Mammary epithelial cell (primary cell): Measurements from ENCODE around the gene GNAZ.

Experiments
- CTCF ChIP-seq, 2 donors: IDR thresholded peaks in 1 of 2; conservative IDR thresholded peaks in 1 of 2; 2 replicates each; pipeline ENCODE4 v1.5.1; 2011 to 2012; ENCODE audit warnings: inconsistent platforms in 2 of 2, low read length in 2 of 2, mild to moderate bottlenecking in 2 of 2, control low read depth in 1 of 2, low read depth in 1 of 2; ENCODE audit not compliant: insufficient read depth in 1 of 2; ENCODE audit errors: extremely low read depth in 1 of 2
- EZH2 ChIP-seq: IDR thresholded peaks from 2 replicates; pipeline ENCODE4 v1.6.1; 2012; ENCODE audit warnings: low read length, inconsistent platforms, borderline replicate concordance

GRCh38 chr22:23093051-23093788 lies 22.9 kb downstream of the GNAZ start:
- TF ChIP-seq CTCF (conservative IDR thresholded peaks at IDR 0.05 in 1 of 2, IDR thresholded peaks at IDR 0.05 in 1 of 2; ENCODE audit: extremely low read depth in 1 of 2, insufficient read depth in 1 of 2, low read depth in 1 of 2, low read length in 2 of 2) (no peak), EZH2 (no peak)
